D341Med (cell line): ENCODE measurements around the gene LTBP1.
"Not testable (repeated sequence)": the region's sequence is repeated elsewhere in the genome, so short reads cannot be mapped to it uniquely, and the experiment has no call there.

Experiments used
- DNase-seq: peaks from one replicate; pipeline ENCODE4 v3.0.0; 2012; ENCODE audit warnings: low spot score

LTBP1 gene

GRCh38 chr2:32965523-32966171 is 18.9 kb downstream of the LTBP1 start:
- DNase-seq, result no peak

GRCh38 chr2:32969444-32970162 is 22.9 kb downstream of the LTBP1 start:
- DNase-seq, result no peak

- DNase-seq, result not testable (repeated sequence)
Measured at GRCh38 chr2:32973772-32974171, 27.0 kb downstream of the LTBP1 start.

- no peak for DNase-seq
Measured at GRCh38 chr2:32976409-32977063, 29.8 kb downstream of the LTBP1 start.

- DNase-seq, result no peak
Measured at GRCh38 chr2:32977228-32977758, 30.5 kb downstream of the LTBP1 start.

- DNase-seq, result no peak
Measured at GRCh38 chr2:32981612-32982011, 34.9 kb downstream of the LTBP1 start.

- not testable (repeated sequence) for DNase-seq
Measured at GRCh38 chr2:32983193-32983924, 36.6 kb downstream of the LTBP1 start.

GRCh38 chr2:32986480-32986879 is 39.7 kb downstream of the LTBP1 start:
- no peak for DNase-seq

GRCh38 chr2:32988525-32988924 is 41.8 kb downstream of the LTBP1 start:
- DNase-seq, result no peak

- no peak for DNase-seq
Measured at GRCh38 chr2:32990556-32990955, 43.8 kb downstream of the LTBP1 start.

GRCh38 chr2:32991091-32991845 is 44.5 kb downstream of the LTBP1 start:
- no peak for DNase-seq

GRCh38 chr2:32993005-32993539 is 46.3 kb downstream of the LTBP1 start:
- DNase-seq, result no peak

- no peak for DNase-seq
Measured at GRCh38 chr2:32997705-32998104, 51.0 kb downstream of the LTBP1 start.

GRCh38 chr2:33000986-33001385 is 54.2 kb downstream of the LTBP1 start:
- no peak for DNase-seq

GRCh38 chr2:33001823-33002222 is 55.1 kb downstream of the LTBP1 start:
- no peak for DNase-seq

- no peak for DNase-seq
Measured at GRCh38 chr2:33002863-33003262, 56.1 kb downstream of the LTBP1 start.

- DNase-seq, result no peak
Measured at GRCh38 chr2:33005057-33005456, 58.3 kb downstream of the LTBP1 start.

- no peak for DNase-seq
Measured at GRCh38 chr2:33008716-33009115, 62.0 kb downstream of the LTBP1 start.

GRCh38 chr2:33009249-33009648 is 62.5 kb downstream of the LTBP1 start:
- DNase-seq, result no peak

- DNase-seq, result no peak
Measured at GRCh38 chr2:33011373-33011772, 64.6 kb downstream of the LTBP1 start.

- no peak for DNase-seq
Measured at GRCh38 chr2:33011941-33012340, 65.2 kb downstream of the LTBP1 start.
